HL-60/S4 (cell line): ENCODE data around the gene MRI1.

Experiments
- in situ Hi-C: fragments of 300-500 bp; cut with MboI; formaldehyde crosslinking; loops from 2 replicates; pipeline ENCODE4 v1.14.3; 2022; ENCODE audit warnings: low sequenced_read_pairs

Gene MRI1

DNA sequence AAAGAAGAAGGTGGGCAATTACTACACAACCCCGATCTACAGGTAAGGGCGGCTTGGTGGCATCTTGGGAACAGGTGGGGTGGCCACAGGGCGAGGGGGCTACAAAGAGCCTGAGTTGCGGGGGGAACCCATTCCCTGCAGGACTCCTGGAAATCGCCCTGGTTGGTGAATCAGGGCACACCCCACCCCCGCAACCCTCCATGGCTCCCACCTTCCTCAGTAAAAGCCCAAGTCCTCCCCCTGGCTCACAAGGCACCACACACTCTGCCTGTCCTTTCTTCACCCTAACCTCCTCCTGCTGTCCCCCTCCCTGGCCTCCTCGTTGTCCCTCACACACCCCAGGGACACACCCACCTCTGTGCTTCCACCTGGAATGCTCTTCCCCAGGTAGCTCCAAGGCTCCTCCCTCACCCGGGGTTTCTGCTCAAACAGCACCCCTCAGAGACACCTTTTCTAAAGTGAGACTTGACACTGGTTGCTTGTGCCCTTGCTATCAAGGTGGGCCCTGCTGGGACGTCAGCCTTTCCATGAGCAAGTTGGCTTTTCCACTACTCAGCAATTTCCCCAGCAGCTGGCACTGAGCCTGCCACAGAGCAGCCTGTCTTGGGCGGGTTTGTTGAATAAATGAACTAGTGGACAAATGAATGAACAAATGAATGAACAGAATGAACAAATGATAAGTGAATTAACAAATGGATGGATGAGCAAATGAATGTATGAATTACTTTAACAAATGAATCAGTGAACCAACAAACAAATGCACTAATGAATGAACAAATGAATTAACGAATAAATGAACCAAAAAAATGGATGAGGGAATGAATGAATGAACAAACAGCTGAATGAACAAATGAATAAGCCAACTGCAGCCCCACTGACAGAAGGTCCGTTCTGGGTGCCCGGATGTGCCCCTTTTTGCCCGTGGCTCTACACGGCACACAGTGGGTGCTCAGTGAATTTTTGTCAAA, 6.2 kb upstream of the MRI1 start:
- in situ Hi-C loops: no loop called here

DNA sequence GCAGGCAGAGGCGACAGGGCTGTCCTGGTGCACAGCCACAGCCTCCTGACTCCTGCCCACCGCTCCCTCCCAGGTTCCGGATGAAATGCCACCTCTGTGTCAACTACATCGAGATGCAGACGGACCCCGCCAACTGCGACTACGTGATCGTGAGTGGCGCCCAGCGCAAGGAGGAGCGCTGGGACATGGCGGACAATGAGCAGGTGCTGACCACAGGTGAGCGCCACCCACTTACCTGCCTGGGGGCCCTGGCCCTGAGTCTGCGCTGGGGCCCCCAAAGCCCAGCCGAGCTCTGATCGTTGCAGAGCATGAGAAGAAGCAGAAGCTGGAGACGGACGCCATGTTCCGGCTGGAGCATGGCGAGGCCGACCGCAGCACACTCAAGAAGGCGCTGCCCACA, 5.5 kb upstream of the MRI1 start:
- in situ Hi-C loops: no loop called here

DNA sequence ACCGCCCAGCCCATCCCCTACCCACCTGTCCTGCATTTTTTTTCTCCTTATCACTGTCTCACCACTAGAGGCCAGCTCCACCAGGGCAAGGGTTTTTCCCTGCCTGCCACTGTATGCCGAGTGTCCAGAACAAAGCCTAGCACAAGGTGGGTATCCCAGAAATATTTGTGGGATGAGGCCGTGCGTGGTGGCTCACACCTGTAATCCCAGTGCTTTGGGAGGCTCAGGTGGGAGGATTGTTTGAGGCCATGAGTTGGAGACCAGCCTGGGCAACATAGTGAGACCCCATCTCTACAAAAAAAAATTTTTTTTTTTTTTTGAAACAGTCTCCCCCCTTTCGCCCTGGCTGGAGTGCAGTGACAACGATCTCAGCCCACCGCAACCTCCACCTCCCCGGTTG, 2.9 kb upstream of the MRI1 start:
- in situ Hi-C loops: no loop called here

DNA sequence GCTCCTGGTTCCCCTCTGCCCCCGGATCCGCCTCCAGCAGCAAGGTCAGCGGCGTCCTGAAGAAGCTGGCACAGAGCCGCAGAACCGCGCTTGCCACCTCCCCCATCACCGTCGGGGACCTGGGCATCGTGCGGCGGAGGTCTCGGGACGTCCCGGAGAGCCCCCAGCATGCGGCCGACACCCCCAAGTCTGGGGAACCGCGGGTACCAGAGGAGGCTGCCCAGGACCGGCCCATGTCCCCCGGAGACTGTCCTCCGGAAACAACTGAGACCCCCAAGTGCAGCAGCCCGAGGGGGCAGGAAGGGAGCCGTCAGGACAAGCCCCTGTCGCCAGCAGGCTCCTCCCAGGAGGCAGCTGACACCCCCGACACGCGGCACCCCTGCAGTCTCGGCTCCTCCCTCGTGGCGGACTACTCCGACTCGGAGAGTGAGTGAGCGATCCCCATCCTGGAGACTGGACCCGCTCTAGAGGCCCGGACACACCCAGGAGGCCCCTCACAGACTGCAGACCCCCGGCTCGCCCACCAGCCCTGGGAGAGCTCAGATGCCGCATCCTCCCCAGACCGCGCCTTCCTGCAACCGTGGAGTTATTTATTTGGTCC, 1.6 kb upstream of the MRI1 start:
- in situ Hi-C loops: no loop called here

DNA sequence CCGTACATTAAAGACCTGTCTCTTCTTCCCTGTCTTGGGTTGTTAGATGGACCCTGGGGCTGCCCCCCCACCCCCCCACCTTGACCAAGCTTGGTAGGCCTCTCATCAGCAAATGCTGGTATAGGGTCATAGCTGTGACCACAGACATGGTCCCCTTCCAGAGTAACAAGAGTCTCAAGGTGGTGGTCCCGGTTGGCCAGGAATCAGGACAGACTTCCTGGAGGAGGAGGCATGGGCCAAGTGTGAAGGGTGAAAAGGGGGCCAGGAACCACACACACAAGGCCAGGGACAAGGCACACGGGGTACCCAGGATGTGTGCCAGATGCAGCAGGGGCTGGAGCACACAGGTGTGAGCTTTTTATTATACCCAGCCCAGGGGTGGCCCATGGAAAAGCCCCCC, 1.1 kb upstream of the MRI1 start:
- in situ Hi-C loops: no loop called here

DNA sequence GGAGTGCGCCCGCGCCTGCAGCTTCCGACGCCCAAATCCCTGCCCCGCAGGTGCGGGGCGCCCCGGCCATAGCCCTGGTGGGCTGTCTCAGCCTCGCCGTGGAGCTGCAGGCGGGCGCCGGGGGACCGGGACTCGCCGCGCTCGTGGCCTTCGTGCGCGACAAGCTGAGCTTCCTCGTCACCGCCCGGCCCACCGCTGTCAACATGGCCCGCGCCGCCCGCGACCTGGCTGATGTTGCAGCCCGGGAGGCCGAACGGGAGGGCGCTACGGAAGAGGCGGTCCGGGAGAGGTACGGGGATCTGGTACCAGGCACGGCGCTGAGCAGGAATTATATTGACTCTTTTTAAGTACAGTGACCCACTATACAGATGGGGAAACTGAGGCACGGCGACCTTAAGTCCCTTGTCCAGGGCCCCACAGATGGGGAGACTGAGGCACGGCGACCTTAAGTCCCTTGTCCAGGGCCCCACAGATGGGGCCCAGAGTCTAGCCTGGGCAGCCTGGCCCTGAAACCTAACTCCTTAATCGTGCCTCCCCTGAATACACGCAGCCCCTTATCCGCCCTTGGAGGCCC, 586 bp downstream of the MRI1 start:
- in situ Hi-C loops: no loop called here

DNA sequence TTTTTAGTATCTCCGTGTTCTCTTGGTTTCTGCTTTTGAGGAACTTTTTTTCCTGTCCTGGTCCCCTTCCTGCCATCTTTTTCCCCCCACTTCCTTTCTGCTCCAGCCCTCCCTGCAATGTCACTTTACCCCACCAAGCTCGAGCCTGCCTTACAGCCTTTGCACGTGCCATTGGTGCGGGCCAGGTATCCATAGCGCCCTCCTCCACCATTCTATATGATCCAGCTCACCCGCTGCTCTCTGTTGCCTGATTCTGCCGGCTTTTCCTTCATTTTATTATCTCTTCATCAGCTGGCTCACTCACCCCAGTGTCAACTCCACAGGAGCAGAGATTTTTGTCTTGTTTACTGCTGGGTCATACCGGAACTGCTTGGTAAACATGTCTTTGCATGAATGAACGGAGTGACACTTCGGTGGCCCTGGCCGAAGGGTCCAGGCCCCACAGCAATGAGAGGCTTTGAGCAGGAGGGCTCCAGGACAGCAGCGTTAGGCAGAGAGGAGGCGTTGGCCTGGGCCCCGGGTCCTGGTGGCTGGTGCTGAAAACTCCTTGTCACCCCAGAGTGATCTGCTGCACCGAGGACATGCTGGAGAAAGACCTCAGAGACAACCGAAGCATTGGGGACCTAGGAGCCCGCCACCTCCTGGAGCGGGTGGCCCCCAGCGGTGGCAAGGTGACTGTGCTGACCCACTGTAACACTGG, 1.2 kb downstream of the MRI1 start:
- in situ Hi-C loops: no loop called here

DNA sequence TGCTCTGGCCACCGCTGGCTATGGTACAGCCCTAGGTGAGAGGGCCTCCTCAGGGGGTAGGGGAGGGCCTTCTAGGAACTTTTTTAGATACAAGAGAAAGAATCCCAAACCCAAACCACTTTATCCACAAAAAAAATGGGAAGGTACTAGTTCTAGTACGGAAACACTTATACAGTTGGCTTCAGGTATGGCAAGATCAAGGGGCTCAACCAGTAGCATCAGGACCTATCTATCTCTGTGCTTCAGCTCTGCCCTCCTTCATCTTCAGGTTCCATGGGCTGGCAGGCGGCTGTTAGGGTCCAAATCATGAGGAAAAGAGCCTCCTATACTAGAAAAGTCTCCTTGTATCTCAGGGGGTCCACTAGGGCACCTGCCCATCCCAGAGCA, 1.8 kb downstream of the MRI1 start:
- in situ Hi-C loops: no loop called here

DNA sequence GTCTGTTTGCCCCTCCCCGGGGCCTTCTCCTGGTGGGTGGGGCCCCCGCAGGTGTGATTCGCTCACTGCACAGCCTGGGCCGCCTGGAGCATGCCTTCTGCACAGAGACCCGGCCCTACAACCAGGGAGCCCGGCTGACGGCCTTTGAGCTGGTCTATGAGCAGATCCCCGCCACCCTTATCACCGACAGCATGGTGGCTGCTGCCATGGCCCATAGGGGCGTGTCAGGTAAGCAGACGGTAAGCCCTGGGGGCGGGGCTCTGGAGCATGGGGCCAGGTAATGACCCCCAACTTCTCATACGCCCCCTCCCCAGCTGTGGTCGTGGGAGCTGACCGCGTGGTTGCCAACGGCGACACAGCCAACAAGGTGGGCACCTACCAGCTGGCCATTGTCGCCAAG, 4.2 kb downstream of the MRI1 start:
- in situ Hi-C loops: no loop called here

DNA sequence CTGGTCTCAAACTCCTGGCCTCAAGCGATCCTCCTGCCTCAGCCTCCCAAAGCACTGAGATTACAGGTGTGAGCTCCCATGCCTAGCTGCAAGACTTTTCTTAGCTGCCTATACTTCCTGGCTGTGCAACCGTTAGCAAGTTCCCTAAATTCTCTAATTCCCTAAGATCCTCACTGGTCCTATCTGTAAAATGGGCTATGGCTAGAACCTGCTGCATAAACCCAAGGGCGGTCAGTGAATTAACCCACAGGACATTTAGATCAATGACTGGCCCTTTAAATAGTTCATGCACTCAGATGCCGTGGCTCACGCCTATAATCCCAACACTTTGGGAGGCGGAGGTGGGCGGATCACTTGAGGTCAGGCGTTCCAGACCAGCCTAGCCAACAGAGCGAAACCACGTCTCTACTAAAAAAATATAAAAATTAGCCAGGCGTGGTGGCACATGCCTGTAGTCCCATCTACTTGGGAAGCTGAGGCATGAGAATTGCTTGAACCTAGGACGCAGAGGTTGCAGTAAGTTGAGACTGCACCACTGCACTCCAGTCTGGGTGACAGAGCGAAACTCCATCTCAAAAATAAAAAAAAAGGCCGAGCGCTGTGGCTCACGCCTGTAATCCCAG, 5.8 kb downstream of the MRI1 start:
- in situ Hi-C loops: no loop called here

DNA sequence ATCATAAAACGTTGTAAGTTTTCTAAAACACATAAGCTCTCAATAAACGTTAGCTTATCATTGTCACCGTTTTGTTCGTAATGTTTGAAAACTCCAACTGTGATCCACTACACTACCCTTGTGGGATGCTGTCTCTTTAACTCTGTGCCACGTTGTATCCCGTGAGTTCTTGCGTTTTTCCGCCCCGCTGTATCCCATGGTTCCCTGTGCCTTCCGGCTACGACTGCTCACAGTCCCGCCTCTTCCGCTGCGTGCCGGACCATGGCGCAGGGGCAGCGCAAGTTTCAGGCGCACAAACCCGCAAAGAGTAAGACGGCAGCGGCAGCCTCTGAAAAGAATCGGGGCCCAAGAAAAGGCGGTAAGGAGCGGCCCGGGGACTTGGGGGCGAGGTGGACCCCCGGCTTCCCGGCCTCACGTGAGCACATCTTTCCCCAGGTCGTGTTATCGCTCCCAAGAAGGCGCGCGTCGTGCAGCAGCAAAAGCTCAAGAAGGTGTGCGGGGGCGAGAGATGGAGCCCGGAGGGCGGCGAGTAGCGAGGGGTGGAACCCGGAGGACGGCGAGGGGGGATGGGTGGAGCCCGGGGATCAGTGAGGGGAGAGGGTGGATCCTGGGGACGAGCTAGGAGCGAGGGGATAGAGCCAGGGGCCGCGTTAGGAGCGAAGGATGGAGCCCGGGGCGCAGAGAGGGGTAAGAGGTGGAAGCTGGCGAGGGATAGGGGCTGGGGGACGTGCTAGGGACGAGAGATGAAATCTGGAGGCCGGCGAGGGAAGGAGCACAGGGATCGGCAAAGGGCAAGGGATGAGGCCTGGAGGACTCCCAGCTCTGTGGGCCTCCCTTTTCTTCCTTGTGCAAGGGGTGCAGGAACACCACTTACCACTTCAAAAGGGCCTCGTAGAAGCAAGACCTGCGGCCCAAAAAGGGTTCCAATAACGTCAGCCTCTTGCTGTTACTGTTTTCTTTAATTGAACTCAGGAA, 10.2 kb downstream of the MRI1 start, which contains the start of gene C19orf53:
Gene C19orf53, plus strand, starts transcription at position 240 of the 975 bp plus-strand sequence. Its CDS starts 22 bp downstream, at position 262.
- in situ Hi-C loops: no loop called here

DNA sequence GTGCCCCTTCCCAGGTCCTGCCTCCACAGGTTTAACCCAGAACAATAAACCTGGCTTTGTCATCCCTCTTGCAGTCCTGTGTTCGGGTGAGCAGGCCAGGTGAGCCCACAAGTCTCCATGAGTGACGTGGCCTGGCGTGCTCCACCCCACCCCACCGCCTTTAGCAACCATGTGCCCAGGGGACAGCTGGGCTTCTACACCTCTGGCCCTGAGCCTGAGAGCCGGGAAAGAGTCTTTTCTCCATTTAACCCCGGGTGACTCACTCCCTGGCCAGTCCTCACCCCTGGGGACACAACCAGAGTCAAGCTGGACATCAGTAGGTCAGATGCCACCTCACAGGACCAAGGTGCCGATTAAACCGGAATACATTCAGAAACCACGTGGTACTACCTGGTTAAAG, 14.1 kb downstream of the MRI1 start:
- in situ Hi-C loops: no loop called here

DNA sequence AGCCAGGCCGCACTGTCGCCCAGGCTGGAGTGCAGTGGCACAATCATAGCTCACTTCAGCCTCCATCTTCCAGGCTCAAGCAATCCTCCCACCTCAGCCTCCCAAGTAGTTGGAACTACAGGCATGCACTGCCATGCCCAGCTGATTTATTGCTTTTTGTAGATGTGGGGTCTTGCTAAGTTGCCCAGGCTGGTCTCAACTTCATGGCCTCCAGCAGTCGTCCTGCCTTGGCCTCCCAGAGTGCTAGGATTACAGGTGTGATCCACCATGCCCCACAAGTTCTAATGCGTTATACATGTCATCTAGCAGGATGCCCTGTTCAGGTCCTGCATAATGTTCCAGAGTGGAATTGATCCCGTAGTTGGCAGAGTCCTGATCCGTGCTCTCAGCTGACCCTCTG, 14.5 kb downstream of the MRI1 start:
- in situ Hi-C loops: no loop called here

DNA sequence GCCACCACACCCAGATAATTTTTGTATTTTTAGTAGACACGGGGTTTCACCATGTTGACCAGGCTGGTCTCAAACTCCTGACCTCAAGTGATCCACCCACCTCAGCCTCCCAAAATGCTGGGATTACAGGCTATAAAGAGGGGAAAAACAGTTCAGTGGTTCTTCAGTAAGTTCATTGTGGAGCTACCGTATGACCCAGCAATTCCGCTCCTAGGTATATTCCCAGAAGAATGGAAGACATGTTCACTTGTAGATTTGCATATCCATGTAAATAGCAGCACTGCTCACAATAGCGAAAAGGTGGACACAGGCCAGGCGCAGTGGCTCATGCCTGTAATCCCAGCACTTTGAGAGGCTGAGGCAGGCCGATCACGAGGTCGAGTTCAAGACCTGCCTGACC, 15.5 kb downstream of the MRI1 start:
- in situ Hi-C loops: loop anchor here (5.0 kb wide), 1 partner anchor 78 kb away; no protein-coding TSS in a partner anchor

DNA sequence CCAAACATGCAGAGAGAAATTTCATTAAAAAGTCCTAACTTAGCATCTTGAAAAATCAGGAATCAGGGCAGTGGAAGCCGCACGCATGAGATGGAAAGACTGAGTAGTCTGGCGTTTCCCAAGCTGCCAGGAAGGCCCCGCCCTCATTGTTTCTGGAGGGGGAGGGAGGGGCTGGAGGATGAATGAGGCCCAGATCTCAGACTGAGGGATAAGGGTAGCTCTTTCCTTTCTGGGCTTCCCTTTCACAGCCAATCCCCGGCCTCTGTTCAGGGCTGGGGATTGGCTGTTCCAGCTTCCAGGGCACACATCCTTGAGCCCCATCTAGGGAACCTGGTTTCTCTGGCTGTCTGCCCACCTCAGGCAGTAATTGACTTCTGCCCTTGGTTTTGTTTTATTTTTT, 17.2 kb downstream of the MRI1 start:
- in situ Hi-C loops: loop anchor here (5.0 kb wide), 1 partner anchor 76 kb away; no protein-coding TSS in a partner anchor

DNA sequence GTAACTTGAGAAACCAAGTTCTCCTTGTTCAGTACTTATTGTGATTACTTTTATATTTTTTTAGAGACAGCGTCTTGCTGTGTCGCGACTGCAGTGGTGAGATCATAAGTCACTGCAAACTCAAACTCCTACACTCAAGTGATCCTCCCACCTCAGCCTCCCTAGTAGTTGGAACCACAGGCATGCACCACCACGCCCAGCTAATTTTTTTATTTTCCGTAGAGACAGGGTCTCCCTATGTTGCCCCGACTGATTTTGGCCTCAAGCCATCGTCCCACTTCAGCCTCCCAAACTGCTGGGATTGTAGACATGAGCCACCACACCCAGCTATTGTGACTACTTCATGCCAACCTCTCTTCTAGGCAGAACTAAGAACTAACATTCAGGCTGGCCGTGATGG, 18.2 kb downstream of the MRI1 start:
- in situ Hi-C loops: loop anchor here (5.0 kb wide), 1 partner anchor 75 kb away; no protein-coding TSS in a partner anchor

DNA sequence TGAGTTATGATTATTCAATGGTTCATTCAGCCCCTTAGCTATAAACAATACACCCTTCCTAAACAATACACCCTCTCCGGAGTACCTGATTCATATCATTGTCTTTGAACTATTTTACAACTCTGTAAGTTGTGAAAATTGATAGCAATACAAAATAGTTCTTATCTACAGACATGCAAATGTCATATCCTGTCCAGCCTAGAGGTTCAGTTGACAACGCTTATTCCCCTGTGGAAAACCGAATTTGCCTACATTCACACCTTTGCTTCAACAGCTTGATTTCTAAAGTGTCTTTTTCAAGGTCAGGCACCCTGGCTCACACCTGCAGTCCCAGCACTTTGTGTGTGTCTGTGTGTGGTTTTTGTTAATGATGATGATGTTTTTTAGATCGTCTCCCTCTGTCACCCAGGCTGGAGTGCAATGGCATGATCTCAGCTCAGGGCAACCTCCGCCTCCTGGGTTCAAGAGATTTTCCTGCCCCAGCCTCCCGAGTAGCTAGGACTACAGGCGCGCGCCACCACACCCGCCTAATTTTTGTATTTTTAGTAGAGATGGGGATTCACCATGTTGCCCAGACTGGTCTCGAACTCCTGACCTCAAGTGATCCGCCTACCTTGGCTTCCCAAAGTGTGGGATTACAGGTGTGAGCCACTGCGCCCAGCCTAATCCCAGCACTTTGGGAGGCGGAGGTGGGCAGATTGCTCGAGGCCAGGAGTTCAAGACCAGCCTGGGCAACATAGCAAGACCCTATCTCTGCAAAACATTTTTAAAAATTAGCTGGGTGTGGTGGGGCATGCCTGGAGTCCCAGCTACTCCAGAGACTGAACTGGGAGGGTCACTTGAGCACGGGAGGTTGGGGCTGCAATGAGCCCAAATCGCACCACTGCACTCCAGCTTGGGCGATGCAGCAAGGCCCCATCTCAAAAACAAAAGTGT, 19.5 kb downstream of the MRI1 start:
- in situ Hi-C loops: loop anchor here (5.0 kb wide), 1 partner anchor 73 kb away; no protein-coding TSS in a partner anchor

DNA sequence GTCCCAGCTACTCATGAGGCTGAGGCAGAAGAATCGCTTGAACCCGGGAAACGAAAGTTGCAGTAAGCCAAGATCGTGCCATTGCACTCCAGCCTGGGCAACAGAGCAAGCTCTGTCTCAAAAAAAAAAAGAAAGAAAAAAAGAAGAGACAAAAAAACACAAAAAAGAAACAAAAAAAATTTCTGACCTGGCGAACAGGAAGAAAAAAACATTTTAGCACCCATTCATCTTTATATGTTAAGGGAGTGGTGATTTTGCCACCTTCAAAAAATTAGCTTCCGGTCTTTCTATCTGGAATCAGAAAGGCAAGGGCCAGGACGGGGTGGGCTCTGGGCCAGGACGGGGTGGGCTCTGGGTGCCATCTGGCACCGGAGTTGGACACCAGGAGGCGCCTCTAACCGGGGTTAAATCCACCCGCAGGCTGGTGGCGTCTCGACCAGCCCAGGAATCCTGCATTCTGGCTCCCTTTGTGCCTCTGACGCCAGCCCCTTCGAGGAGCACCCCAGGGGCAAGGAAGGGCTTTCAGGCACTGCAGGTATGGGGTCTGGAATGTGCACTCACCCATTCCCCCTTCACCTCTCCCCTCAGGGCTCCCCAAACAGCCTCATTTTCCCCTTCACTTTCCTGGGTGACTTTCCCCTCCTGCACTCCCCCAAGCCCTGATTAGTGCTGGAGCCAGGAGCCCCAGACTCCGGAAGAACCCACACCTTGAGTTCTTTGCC, 20.6 kb downstream of the MRI1 start:
- in situ Hi-C loops: loop anchor here (5.0 kb wide), 1 partner anchor 72 kb away; no protein-coding TSS in a partner anchor
